Right lobe of liver (tissue), 6 donors: ENCODE results near the gene N4BP2L2. TPM values are rescaled to one million over a fixed set of nuclear protein-coding genes. Genes with fewer than 3 reads are reported as not detected.
"Not testable (repeated sequence)": the region's sequence is repeated elsewhere in the genome, so short reads cannot be mapped to it uniquely, and the experiment has no call there.

Experiments used
- ATAC-seq, 4 donors: fragments of 200-7000 bp; cut with Tn5 transposase; one replicate each; pipeline ENCODE4 v1.9.1; 2020; ENCODE audit warnings: mild to moderate bottlenecking in 4 of 4, moderate library complexity in 4 of 4
- DNase-seq, 3 donors: peaks; one replicate each; pipeline ENCODE4 v3.0.0-alpha.2; 2020
- H3K27ac ChIP-seq, 3 donors: fragments of 200-600 bp; one replicate each; pipeline ENCODE4 v1.8.0; 2022
- H3K27me3 ChIP-seq, 2 donors: fragments of 200-600 bp; one replicate each; pipeline ENCODE4 v1.8.0; 2022
- H3K36me3 ChIP-seq, 4 donors: fragments of 200-600 bp; sonication (generic) in 1 of 4; one replicate each; pipeline versions ENCODE4 v1.5.1 to v1.8.0; 2017 to 2022; ENCODE audit warnings: control low read depth in 1 of 4
- H3K4me1 ChIP-seq, 4 donors: fragments of 200-600 bp; sonication (generic) in 1 of 4; one replicate each; pipeline versions ENCODE4 v1.5.1 to v1.8.0; 2017 to 2022; ENCODE audit warnings: control low read depth in 1 of 4
- H3K4me3 ChIP-seq, 3 donors: fragments of 200-600 bp; one replicate each; pipeline ENCODE4 v1.8.0; 2022
- H3K9me3 ChIP-seq, 4 donors: fragments of 200-600 bp; sonication (generic) in 1 of 4; one replicate each; pipeline versions ENCODE4 v1.5.1 to v1.8.0; 2017 to 2022; ENCODE audit warnings: control low read depth in 1 of 4
- CTCF ChIP-seq, 4 donors: fragments of 200-600 bp in 3 of 4; fragments of 450-650 bp in 1 of 4; IDR thresholded peaks; one replicate each; pipeline versions ENCODE4 v1.5.1 to v1.8.0; 2016 to 2022; ENCODE audit warnings: antibody characterized with exemption in 4 of 4, mild to moderate bottlenecking in 2 of 4
- POLR2A ChIP-seq: fragments of 450-650 bp; IDR thresholded peaks from one replicate; pipeline ENCODE4 v1.6.1; 2017; ENCODE audit warnings: antibody characterized with exemption, mild to moderate bottlenecking
- WGBS: methylation state at CpG from one replicate; pipeline ENCODE4 v1.1.6; 2018; ENCODE audit warnings: low coverage, low lambda C conversion rate; ENCODE audit not compliant: insufficient coverage; ENCODE audit errors: missing lambda C conversion rate; 5-methylcytosine and 5-hydroxymethylcytosine counted together
- intact Hi-C, 2 donors: fragments of 100-400 bp; cut with DNase I; formaldehyde crosslinking; loops; one replicate each; pipeline versions ENCODE4 v1.11.2 to v1.14.1; 2022
- total RNA-seq, 6 experiments: library from RNA; depleted of rRNA in 2 of 6; stranded (reverse); fragments of >200 nt in 2 of 6; fragmentation: NEBNext Ultra II Directional in 3 of 6; extraction: Animal tissue kit (Norgen Biotek cat#: 25700) in 3 of 6; gene quantifications; one replicate each; pipeline versions ENCODE4 v1.1.0 to v1.2.4, GENCODE V29; 2016 to 2023
- donor health status: DM: no; HTN: yes; CAD: no.
- donor health status: DM: no; HTN: no; CAD: no.
- donor health status: DM: no; HTN: no; CAD: no.
- donor health status: DM: no; HTN: yes; CAD: no.
- donor health status: DM: no; HTN: yes; CAD: no.

Gene N4BP2L2
- total RNA-seq, 6 experiments from 2014 or later, result 48.8 to 99.7 (median 61.1) TPM

DNA sequence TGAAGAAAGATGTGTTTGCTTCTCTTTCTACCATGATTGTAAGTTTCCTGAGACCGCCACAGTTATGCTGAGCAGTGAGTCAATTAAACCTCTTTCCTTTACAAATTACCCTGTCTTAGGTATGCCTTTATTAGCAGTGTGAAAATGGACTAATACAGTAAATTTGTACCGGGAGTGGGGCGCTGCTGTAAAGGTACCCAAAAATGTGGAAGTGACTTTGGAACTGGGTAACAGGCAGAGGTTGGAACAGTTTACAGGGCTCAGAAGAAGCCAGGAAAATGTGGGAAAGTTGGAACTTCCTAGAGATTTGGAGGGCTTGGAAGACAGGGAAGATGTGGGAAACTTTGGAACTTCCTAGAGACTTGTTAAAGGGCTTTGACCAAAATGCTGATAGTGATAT lies 38.4 kb upstream of the N4BP2L2 start:
- WGBS, result 94% methylated on average over 3 of the region's 3 CpGs
- H3K27ac ChIP-seq, result no peak overlapping the region
- H3K36me3 ChIP-seq, result no peaks in the 10 kb centered on the region
- no peaks in the 10 kb centered on the region for H3K4me1 ChIP-seq
- intact Hi-C loops, result no loop called here
- no peaks in the 10 kb centered on the region for H3K9me3 ChIP-seq
- H3K4me3 ChIP-seq, result no peak overlapping the region
- DNase-seq (no peak), ATAC-seq (no peak)
- no peaks in the 10 kb centered on the region for H3K27me3 ChIP-seq
- no peak for TF ChIP-seq CTCF (IDR thresholded peaks at IDR 0.05)
- TF ChIP-seq POLR2A, result no peak

- intact Hi-C loops, H3K9me3 ChIP-seq, H3K36me3 ChIP-seq, H3K27me3 ChIP-seq, H3K27ac ChIP-seq, H3K4me1 ChIP-seq, H3K4me3 ChIP-seq, DNase-seq, ATAC-seq: not testable (repeated sequence)
- 93% methylated on average over 4 of the region's 4 CpGs for WGBS
Measured at GRCh38 chr13:32575687-32576086, 37.1 kb upstream of the N4BP2L2 start.

DNA sequence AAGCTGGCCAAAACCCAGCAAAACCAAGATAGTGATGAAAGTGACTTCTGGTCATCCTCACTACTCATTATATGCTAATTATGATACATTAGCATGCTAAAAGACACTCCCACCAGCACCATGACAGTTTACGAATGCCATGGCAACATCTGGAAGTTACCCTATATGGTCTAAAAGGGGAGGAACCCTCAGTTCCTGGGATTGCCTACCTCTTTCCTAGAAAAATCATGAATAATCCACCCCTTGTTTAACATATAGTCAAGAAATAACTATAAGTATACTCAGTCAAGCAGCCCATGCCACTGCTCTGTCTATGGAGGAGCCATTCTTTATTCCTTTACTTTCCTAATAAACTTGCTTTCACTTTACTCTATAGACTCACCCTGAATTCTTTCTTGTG lies 22.2 kb upstream of the N4BP2L2 start:
- H3K4me3 ChIP-seq, H3K27me3 ChIP-seq, H3K27ac ChIP-seq, H3K9me3 ChIP-seq, H3K4me1 ChIP-seq, ATAC-seq, H3K36me3 ChIP-seq, DNase-seq, intact Hi-C loops: not testable (repeated sequence)
- 100% methylated on average over 1 of the region's 1 CpG for WGBS

DNA sequence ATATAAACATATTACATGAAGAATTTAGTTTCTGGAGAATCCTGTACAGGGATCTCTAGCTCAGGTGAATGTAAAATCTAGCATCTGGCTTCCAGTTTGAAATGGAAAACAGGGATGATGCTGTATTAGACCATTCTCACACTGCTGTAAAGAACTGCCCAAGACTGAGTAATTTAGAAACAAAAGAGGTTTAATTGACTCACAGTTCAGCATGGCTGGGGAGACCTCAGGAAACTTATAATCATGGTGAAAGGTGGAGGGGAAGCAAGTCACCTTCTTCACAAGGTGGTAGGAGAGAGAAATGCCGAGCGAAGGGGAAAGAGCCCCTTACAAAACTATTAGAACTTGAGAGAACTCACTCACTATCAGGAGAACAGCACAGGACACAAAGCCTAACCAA lies 17.0 kb upstream of the N4BP2L2 start:
- TF ChIP-seq CTCF (IDR thresholded peaks at IDR 0.05) (no peak), POLR2A (no peak)
- H3K36me3 ChIP-seq, result no peaks in the 10 kb centered on the region
- no peak overlapping the region for H3K27ac ChIP-seq
- no peaks in the 10 kb centered on the region for H3K9me3 ChIP-seq
- H3K4me3 ChIP-seq, result no peak overlapping the region
- intact Hi-C loops, result no loop called here
- whole genome bisulfite sequencing, result no CpG with 5 or more reads among the region's 2 CpGs
- DNase-seq, result no peak
- no peaks in the 10 kb centered on the region for H3K27me3 ChIP-seq
- no peak for ATAC-seq
- H3K4me1 ChIP-seq, result no peaks in the 10 kb centered on the region

DNA sequence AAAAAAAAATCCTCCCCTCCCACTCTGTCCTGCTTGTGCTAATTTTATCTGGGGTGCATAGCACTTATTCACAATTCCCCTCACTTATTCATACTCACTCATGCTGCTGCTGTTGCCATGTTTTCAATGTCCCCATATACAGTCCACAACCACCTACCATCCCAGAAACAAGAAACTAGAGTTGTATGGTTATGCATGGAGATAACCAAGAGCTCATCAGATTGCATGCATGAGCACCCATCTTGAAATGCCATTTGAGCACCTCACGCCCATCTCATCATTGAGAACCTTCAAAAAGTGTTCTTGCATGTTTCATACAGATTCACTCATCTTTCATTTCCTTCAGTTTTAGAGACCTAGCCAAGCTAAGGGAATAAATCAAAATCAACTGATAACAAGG lies 15.1 kb upstream of the N4BP2L2 start:
- Histone ChIP-seq H3K9me3 (no peaks in the 10 kb centered on the region), H3K4me1 (peaks cover 0 to 11% (median 0%) of the 10 kb centered on the region in 4 donors), H3K36me3 (no peaks in the 10 kb centered on the region), H3K27ac (no peak overlapping the region), H3K4me3 (no peak overlapping the region), H3K27me3 (no peaks in the 10 kb centered on the region)
- DNase-seq (no peak), ATAC-seq (no peak)
- 60% methylated on average over 1 of the region's 1 CpG for WGBS
- intact Hi-C loops, result no loop called here
- no peak for TF ChIP-seq POLR2A
- TF ChIP-seq CTCF (IDR thresholded peaks at IDR 0.05), result no peak

- no peak overlapping the region for H3K4me3 ChIP-seq
- ATAC-seq (peak; percentile 57 to 85 (median 66)), DNase-seq (no peak)
- WGBS, result 33% methylated on average over 3 of the region's 3 CpGs
- H3K36me3 ChIP-seq, result no peaks in the 10 kb centered on the region
- TF ChIP-seq CTCF (IDR thresholded peaks at IDR 0.05), result no peak
- no peak for TF ChIP-seq POLR2A
- H3K9me3 ChIP-seq, result no peaks in the 10 kb centered on the region
- intact Hi-C loops, result no loop called here
- H3K27ac ChIP-seq, result no peak overlapping the region
- no peaks in the 10 kb centered on the region for H3K27me3 ChIP-seq
- peaks cover 0 to 11% (median 0%) of the 10 kb centered on the region in 4 donors for H3K4me1 ChIP-seq
Measured at GRCh38 chr13:32549788-32550187, 11.2 kb upstream of the N4BP2L2 start.
